ENCODE data around the gene COG6.

COG6 gene

GRCh38 chr13:39682310-39682709 is 26.8 kb downstream of the COG6 start:
- no peak for DNase-seq (ENCODE audit: low read depth)

DNA sequence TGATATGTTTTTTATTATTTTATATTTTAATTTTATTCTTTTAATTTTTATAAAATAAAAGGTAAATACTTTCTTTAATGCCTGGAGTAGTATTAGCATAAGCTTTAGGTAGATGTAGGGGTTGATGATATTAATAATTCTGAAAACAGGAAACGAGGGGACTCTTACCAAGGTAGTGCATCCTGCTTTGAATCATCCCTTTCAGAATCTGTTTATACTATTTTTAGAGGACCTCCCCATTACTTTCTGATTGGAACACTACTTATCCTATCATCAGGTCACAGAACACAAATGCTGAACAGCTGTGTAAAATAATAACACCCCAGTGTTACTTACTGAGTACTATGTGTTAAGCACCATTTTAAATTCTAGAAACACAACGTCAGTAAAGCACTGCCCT is 27.3 kb downstream of the COG6 start:
- DNase-seq (ENCODE audit: low read depth), result no peak

GRCh38 chr13:39684531-39685137 is 29.2 kb downstream of the COG6 start:
- no peak for DNase-seq (ENCODE audit: low read depth)

GRCh38 chr13:39685652-39686051 is 30.2 kb downstream of the COG6 start:
- no peak for DNase-seq (ENCODE audit: low read depth)

DNA sequence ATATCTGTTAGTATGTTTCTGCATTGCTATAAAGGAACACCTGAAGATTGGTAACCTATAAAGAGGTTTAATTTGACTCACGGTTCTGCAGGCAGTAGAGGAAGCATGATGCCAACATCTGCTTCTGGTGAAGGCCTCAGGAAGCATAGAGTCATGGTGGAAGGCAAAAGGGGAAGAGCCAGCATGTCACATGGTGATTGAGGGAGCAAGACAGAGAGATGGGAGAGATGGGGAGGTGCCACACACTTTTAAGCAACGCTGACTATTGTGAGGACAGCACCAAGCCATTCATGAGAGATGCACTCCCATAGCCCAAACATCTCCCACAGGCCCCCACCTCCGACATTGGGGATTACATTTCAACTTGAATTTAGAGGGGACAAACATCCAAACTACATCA is 32.8 kb downstream of the COG6 start:
- no peak for DNase-seq (ENCODE audit: low read depth)

DNA sequence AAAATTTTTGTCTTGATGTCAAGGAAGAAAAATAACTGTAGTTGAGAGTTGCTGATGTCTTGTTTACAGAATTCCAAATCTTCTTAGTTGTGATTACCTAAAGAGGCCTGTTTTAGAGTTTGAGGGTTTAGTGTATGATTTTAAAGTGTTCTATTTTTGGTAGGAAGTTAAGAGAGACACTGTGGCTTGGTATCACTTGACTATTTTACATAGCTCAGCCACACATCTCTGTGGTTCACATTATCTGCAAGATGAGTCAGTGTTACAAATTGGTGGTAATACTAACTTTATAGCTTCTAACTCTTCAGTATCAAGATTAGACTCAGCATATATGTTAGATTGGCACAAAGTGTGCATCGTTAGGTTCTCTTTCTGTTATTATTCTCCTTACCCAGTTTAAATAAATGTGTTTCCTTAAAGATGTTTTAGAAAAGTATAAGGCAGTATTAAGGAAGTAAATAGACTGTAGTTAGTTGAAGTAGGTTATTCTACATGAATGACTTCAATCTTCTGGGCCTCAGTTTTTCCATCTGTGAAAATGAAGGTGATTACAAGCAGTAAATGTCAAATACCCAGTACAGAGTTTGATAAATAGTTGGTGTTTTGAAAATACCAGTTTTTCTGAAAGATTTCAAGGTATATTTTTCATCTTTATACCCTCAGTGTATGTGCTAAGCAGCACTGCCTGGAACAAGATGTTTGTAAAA is 33.4 kb downstream of the COG6 start:
- DNase-seq (ENCODE audit: low read depth), result no peak

DNA sequence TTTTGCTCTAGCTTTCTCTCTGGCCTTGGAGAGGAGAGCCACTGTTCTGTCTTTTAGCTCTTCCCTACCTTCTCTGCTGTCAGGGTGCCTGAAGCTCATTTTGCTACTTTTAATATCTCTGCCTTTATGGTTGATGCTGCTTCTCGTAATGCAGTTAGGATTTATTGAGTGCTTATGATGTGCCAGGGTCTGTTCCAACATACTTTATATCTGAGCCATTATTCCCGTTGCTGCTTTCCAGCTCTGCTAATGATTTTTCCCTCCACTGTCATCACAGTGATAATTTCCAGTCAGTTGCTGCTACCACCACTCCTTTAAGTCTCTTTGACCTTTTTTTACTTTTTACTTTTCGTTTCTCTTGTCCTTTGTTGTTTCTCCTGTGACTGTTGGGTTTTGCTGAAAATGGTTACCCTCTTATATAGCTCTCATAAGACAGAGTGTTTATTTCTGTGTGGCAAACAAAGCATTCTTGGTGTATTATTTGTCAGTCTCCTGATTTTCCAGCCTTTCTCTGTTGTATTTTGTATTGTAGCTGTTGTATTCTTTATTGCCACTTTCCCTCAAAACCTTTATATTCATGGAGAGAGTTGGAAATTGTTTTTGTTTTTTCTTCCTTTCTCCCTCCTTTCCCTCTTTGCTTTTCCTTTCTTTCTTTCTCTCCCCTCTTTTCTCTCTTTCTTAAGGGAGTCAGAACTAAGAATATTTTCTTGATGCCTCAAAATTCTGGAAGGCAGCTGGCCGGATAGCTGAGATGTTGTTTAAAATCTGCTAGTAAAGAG is 37.4 kb downstream of the COG6 start:
- DNase-seq (ENCODE audit: low read depth), result no peak

- no peak for DNase-seq (ENCODE audit: low read depth)
Measured at GRCh38 chr13:39699274-39699673, 43.8 kb downstream of the COG6 start.

DNA sequence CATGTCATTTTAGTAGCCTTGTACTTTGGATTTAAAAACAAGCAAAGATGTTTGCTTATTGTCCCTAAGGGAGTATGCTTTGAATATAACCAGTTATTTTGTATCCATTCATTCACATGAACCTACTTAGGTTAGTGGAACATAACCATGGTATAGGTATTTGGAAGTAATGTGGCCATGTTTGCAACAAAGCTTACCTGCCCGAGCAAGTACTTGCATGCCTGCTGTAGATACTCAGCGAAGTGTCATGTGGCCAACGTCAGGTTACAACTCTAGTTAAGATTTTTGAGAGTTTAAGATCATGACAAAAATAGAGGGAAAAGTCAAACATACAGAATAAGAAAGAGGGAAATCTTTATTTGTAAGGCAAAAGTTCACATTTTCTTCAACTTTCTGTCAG is 57.2 kb downstream of the COG6 start:
- no peak for DNase-seq (ENCODE audit: low read depth)

GRCh38 chr13:39729156-39729555 is 73.7 kb downstream of the COG6 start:
- DNase-seq (ENCODE audit: low read depth), result no peak

- DNase-seq (ENCODE audit: low read depth), result no peak
Measured at GRCh38 chr13:39734952-39735351, 79.5 kb downstream of the COG6 start.

DNA sequence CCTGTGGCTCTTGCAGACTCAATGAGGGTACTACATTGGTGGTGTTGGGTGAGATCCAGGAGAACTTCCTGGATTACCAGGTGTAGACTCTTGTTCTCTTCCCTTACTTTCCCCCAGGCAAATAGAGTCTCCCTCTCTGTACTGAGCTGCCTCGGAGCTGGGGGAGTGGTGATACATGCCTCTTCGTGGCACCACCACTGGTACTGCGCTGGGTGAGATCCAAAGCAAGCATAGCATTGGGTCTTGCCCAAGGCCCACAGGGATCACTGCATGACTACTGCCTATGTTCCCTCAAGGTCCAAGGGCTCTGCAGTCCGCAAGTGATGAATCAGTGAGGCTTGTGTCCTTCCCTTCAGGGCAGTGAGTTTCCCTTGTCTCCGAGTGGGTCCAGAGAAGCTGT is 81.6 kb downstream of the COG6 start:
- no peak for DNase-seq (ENCODE audit: low read depth)

GRCh38 chr13:39740761-39741160 is 85.3 kb downstream of the COG6 start:
- DNase-seq (ENCODE audit: low read depth), result no peak

DNA sequence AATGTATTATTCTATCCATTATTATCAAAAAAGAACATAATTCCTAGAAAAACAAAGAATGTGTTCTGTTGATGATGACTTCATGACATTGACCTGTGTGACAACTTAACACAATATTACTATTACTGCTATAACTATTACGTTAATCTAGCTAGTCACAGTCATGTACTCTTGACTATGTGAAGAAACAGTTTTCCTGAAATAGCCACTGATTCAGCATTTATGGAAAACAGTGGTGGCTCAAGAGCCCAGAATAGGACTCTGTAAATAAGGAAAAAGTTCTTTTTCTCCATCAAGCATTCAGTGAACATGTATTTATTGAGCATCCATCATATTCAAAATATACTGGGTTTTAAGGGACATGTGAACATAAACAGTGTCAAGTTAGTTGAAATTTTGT is 93.5 kb downstream of the COG6 start:
- DNase-seq (ENCODE audit: low read depth), result no peak

DNA sequence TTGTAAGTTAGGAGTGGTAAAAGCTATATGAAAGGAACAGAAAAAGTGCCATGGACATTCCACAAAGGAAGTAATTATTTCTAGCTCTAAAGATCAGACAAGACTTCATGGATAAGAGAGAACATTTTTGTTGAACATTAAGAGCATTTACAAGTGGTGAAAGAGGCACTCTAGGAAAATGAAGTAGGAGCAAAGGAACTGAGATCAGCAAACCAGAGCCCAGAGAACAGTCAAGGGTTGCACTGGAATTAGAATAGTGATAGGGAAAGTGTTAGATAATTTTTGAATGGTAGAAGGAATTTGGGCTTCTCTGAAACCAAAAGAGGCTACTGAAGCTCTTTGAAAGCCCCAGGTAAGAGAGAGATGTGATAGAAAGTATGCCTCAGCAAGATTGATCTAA is 94.1 kb downstream of the COG6 start:
- DNase-seq (ENCODE audit: low read depth), result no peak

- DNase-seq (ENCODE audit: low read depth), result no peak
Measured at GRCh38 chr13:39751805-39752204, 96.3 kb downstream of the COG6 start.

DNA sequence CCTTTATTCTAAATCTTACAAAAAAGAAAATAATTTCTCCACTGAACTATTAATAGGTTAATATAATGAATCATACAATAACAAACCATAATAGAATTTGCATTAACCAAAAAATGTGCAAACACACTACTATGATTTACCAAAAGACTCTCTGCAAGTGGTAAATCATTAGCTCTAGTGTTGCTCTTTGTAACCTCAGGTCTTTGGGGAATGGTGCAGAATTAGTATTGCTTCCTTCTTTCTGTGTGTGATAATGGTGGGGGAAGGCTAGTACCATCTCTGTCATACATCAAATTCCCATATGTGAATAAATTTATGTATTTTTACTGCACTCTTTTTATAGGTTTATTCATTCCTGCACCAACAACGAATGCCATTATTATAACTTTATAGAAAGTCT is 105.1 kb downstream of the COG6 start:
- no peak for DNase-seq (ENCODE audit: low read depth)

DNA sequence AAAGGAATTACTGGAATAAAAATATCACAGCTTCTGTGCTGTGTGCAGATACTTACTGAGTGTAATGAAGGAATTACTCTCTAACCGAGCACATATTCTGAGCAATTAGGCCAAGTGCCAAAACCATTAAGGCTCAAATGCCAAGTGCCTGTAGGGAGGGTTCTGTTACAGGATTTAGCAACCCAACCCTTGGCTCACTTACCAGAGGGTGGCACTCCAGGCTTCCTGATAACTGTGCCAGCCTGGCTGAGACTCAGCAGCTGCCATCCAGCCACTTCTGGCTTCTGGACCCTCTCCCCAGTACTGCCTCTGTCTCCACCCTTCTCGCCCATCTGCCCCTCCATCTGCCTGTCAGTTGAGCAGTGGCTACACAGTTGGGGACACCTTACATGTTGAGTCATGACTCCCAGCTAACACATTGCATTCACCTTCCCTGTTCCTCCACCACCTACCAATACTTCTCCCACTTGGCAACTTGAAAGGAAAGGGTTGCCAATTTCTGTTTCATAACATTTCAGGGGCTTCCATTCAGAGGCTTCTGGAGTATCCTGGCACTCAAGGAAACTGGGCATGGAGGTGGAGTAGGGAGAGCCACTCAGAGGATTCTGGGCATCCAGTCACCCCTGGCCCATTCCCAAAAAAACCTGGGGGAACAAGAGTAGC is 110.5 kb downstream of the COG6 start:
- no peak for DNase-seq (ENCODE audit: low read depth)

DNA sequence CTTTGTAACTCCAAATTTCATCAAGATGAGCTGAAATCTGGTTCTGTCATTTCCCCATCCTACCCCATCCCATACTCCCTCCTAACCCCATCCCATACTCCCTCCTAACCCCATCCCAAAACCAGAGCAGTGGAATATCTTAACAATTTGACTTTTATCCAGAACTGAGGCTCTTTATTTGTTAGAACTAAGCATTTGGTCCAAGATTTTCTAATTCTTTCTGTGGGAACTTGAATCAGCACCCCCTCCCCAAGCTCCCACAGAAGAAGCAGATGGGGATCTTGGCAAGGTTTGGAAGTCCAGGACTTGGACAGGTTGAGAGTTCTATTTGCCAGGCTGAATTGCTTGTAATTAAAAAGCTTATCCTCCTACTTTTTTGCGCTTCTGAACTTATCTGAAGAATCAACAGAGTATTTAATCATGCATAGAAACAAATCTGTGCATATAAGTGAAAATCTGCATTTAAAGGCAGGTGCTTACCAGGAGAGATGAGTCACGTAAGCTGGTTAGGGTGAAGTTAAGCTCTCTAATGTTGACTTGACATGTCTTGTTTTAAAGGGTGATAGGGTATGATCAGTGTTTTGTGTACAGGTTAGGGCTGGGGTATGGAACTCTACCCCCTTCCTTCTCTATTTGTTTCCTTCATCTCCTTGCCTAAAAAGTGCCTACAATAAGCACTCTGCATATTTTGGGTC is 111.1 kb downstream of the COG6 start:
- no peak for DNase-seq (ENCODE audit: low read depth)

GRCh38 chr13:39767791-39768517 is 112.5 kb downstream of the COG6 start:
- DNase-seq (ENCODE audit: low read depth), result no peak

DNA sequence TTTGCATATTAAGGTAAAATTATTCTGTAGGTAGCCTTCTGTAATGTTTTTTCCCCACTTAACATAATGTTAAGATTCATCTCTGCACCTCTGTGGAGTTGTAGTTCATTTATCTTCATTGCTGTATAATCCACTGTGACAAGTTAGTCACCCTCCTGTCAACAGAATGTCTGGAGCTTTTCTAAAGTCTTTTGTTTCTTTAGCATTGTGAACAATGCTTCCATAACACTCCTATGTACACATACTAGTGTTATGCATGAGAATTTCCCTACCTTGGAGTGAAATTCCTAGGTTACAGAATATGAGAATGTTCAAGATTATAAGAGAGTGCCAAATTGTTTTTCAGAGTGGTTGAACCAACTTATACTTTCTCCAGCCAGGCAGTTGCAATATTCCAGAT is 113.5 kb downstream of the COG6 start:
- no peak for DNase-seq (ENCODE audit: low read depth)

Measured in stimulated activated CD8-positive, alpha-beta memory T cell treated with anti-CD3 and anti-CD28 coated beads, Interleukin-12 subunit alpha, Interleukin-12 subunit beta, amount 100 ng/mL, for 1 hour (primary cell).